IMR-90 (cell line): ENCODE measurements around the gene TNFRSF18. TPM values are rescaled to one million over a fixed set of nuclear protein-coding genes. Genes with fewer than 3 reads are reported as not detected.

Source experiments
- ATAC-seq: fragments of 200-7000 bp; cut with Tn5 transposase; 2 replicates; pipeline ENCODE4 v1.9.1; 2020; ENCODE audit warnings: low read depth, mild to moderate bottlenecking, moderate library complexity
- BruUV-seq: library from RNA; stranded (reverse); fragments of 400-500 nt; replicated peaks from 2 replicates; lab custom pipeline; 2021; lab: Mats Ljungman, UMichigan
- CTCF ChIA-PET: fragments of 300-600 bp; formaldehyde crosslinking; extraction: SDS; loops from one replicate; lab custom pipeline; 2021; ENCODE audit warnings: antibody characterized with exemption; lab: Yijun Ruan, JAX
- POLR2A ChIA-PET: fragments of 300-600 bp; sonication (Branson Sonifier 250); formaldehyde crosslinking; loops from one replicate; lab custom pipeline; 2022; ENCODE audit warnings: antibody characterized with exemption; ENCODE audit not compliant: unreplicated experiment; lab: Charles Lee
- DNase-seq: peaks from one replicate; pipeline ENCODE4 v3.0.0; 2013
- H2AFZ ChIP-seq: replicated peaks from 2 replicates; pipeline ENCODE3; 2013; ENCODE audit warnings: low read length, mild to moderate bottlenecking; ENCODE audit not compliant: poor library complexity
- H2AK5ac ChIP-seq: 2 replicates; pipeline ENCODE4 v1.6.1; 2013; ENCODE audit warnings: low read depth, low read length, inconsistent platforms
- H2AK9ac ChIP-seq: replicated peaks from 2 replicates; pipeline ENCODE3; 2013; ENCODE audit warnings: mild to moderate bottlenecking, low read depth, low read length, moderate library complexity; ENCODE audit not compliant: poor library complexity
- H2BK120ac ChIP-seq: 2 replicates; pipeline ENCODE4 v1.6.1; 2013; ENCODE audit warnings: low read depth, low read length, inconsistent platforms
- H2BK15ac ChIP-seq: 3 replicates; pipeline ENCODE4 v1.6.1; 2013; ENCODE audit warnings: low read depth, low read length, inconsistent platforms
- H2BK20ac ChIP-seq: 2 replicates; pipeline ENCODE4 v1.6.1; 2013; ENCODE audit warnings: low read depth, mild to moderate bottlenecking, inconsistent platforms, low read length, moderate library complexity
- H2BK5ac ChIP-seq: 2 replicates; pipeline ENCODE4 v1.6.1; 2013; ENCODE audit warnings: mild to moderate bottlenecking, low read depth, low read length, inconsistent platforms; ENCODE audit not compliant: poor library complexity, severe bottlenecking
- H3K14ac ChIP-seq: replicated peaks from 2 replicates; pipeline ENCODE4 v1.6.1; 2013; ENCODE audit warnings: low read depth, low read length, inconsistent platforms
- H3K18ac ChIP-seq: 2 replicates; pipeline ENCODE4 v1.6.1; 2013; ENCODE audit warnings: low read depth, low read length, control low read depth
- H3K23ac ChIP-seq: 2 replicates; pipeline ENCODE4 v1.6.1; 2013; ENCODE audit warnings: low read depth, low read length, inconsistent platforms
- H3K27ac ChIP-seq: 2 replicates; pipeline ENCODE4 v1.5.1; 2013; ENCODE audit warnings: mild to moderate bottlenecking, control low read depth, low read length; ENCODE audit not compliant: insufficient read depth
- H3K27me3 ChIP-seq: 2 replicates; pipeline ENCODE4 v1.6.1; 2013; ENCODE audit warnings: low read length; ENCODE audit not compliant: control insufficient read depth, insufficient read depth
- H3K36me3 ChIP-seq: 2 replicates; pipeline ENCODE4 v1.6.1; 2013; ENCODE audit warnings: low read length, mixed read lengths; ENCODE audit not compliant: control insufficient read depth, insufficient read depth
- H3K4ac ChIP-seq: 2 replicates; pipeline ENCODE4 v1.6.1; 2013; ENCODE audit warnings: low read depth, low read length, inconsistent platforms
- H3K4me1 ChIP-seq: 2 replicates; pipeline ENCODE4 v1.6.1; 2013; ENCODE audit warnings: low read length, mixed read lengths; ENCODE audit not compliant: control insufficient read depth, insufficient read depth
- H3K4me2 ChIP-seq: 2 replicates; pipeline ENCODE4 v1.6.1; 2013; ENCODE audit warnings: low read depth, mild to moderate bottlenecking, control low read depth, low read length, moderate library complexity
- H3K4me3 ChIP-seq: 2 replicates; pipeline ENCODE4 v1.5.1; 2013; ENCODE audit warnings: low read depth, mild to moderate bottlenecking, control low read depth, low read length, moderate library complexity; ENCODE audit not compliant: insufficient read depth
- H3K56ac ChIP-seq: 2 replicates; pipeline ENCODE4 v1.6.1; 2013; ENCODE audit warnings: low read length, inconsistent platforms; ENCODE audit not compliant: insufficient read depth; ENCODE audit errors: extremely low read depth
- H3K79me1 ChIP-seq, 2 experiments: 2 replicates each; pipeline ENCODE4 v1.6.1; 2013; ENCODE audit warnings: low read length in 2 of 2, inconsistent platforms in 1 of 2, low read depth in 1 of 2
- H3K9ac ChIP-seq: 2 replicates; pipeline ENCODE4 v1.6.1; 2013; ENCODE audit warnings: low read depth, low read length, control low read depth
- H3K9me1 ChIP-seq: 2 replicates; pipeline ENCODE4 v1.6.1; 2013; ENCODE audit warnings: low read length, inconsistent platforms; ENCODE audit not compliant: insufficient read depth
- H3K9me3 ChIP-seq: 2 replicates; pipeline ENCODE4 v1.6.1; 2013; ENCODE audit warnings: low read length; ENCODE audit not compliant: control insufficient read depth, insufficient read depth
- H4K20me1 ChIP-seq: 2 replicates; pipeline ENCODE4 v1.6.1; 2013; ENCODE audit warnings: low read length, inconsistent platforms; ENCODE audit not compliant: insufficient read depth
- H4K5ac ChIP-seq: 2 replicates; pipeline ENCODE4 v1.6.1; 2013; ENCODE audit warnings: mild to moderate bottlenecking, low read depth, low read length, control low read depth
- H4K8ac ChIP-seq, 2 experiments: 2 replicates each; pipeline ENCODE4 v1.6.1; 2013; ENCODE audit warnings: low read depth in 2 of 2, low read length in 2 of 2, control low read depth in 1 of 2, inconsistent platforms in 1 of 2
- H4K91ac ChIP-seq: 2 replicates; pipeline ENCODE4 v1.6.1; 2013; ENCODE audit warnings: low read depth, low read length, inconsistent platforms; ENCODE audit not compliant: insufficient read depth
- BHLHE40 ChIP-seq: fragments of 150-350 bp; IDR thresholded peaks from 2 replicates; pipeline ENCODE4 v1.6.1; 2016; ENCODE audit warnings: mild to moderate bottlenecking, low read depth, low read length
- CEBPB ChIP-seq: IDR thresholded peaks from 2 replicates; pipeline ENCODE4 v1.6.1; 2012; ENCODE audit warnings: low read depth, low read length, improper control_type of control experiment
- CHD1 ChIP-seq: IDR thresholded peaks from 2 replicates; pipeline ENCODE4 v1.6.1; 2012; ENCODE audit warnings: low read depth, low read length, improper control_type of control experiment
- CTCF ChIP-seq: conservative IDR thresholded peaks from 2 replicates; pipeline ENCODE4 v1.5.1; 2012; ENCODE audit warnings: mild to moderate bottlenecking, low read depth, low read length, improper control_type of control experiment
- ELK1 ChIP-seq: fragments of 150-350 bp; IDR thresholded peaks from 2 replicates; pipeline ENCODE4 v1.6.1; 2016; ENCODE audit warnings: low read depth, mild to moderate bottlenecking, low read length, moderate library complexity, borderline replicate concordance
- FOS ChIP-seq: fragments of 150-350 bp; IDR thresholded peaks from 2 replicates; pipeline ENCODE4 v1.6.1; 2016; ENCODE audit warnings: low read depth, low read length
- MAFK ChIP-seq: IDR thresholded peaks from 2 replicates; pipeline ENCODE4 v1.6.1; 2012; ENCODE audit warnings: low read depth, low read length, improper control_type of control experiment
- MAZ ChIP-seq: IDR thresholded peaks from 2 replicates; pipeline ENCODE4 v1.6.1; 2012; ENCODE audit warnings: low read depth, mild to moderate bottlenecking, low read length, improper control_type of control experiment, moderate library complexity, borderline replicate concordance
- MXI1 ChIP-seq: IDR thresholded peaks from 2 replicates; pipeline ENCODE4 v1.6.1; 2012; ENCODE audit warnings: low read depth, mild to moderate bottlenecking, low read length, moderate library complexity, borderline replicate concordance
- NFE2L2 ChIP-seq: fragments of 150-350 bp; IDR thresholded peaks from 2 replicates; pipeline ENCODE4 v1.6.1; 2016; ENCODE audit warnings: low read depth, mild to moderate bottlenecking, low read length
- POLR2A ChIP-seq: IDR thresholded peaks from 2 replicates; pipeline ENCODE4 v1.6.1; 2012; ENCODE audit warnings: mild to moderate bottlenecking, low read depth, low read length
- RAD21 ChIP-seq: IDR thresholded peaks from 2 replicates; pipeline ENCODE4 v1.6.1; 2012; ENCODE audit warnings: low read length, improper control_type of control experiment
- RCOR1 ChIP-seq: IDR thresholded peaks from 2 replicates; pipeline ENCODE4 v1.6.1; 2012; ENCODE audit warnings: mild to moderate bottlenecking, low read length, improper control_type of control experiment; ENCODE audit not compliant: insufficient replicate concordance
- RFX5 ChIP-seq: IDR thresholded peaks from 2 replicates; pipeline ENCODE4 v1.8.0; 2012; ENCODE audit warnings: low read depth, mild to moderate bottlenecking, low read length, moderate library complexity
- SMC3 ChIP-seq: fragments of 150-350 bp; IDR thresholded peaks from 2 replicates; pipeline ENCODE4 v1.6.1; 2016; ENCODE audit warnings: low read depth, mild to moderate bottlenecking, antibody characterized with exemption, low read length, moderate library complexity
- USF2 ChIP-seq: fragments of 150-350 bp; IDR thresholded peaks from 2 replicates; pipeline ENCODE4 v1.6.1; 2017; ENCODE audit warnings: mild to moderate bottlenecking, antibody characterized with exemption, low read length, low read depth
- WGBS, 2 experiments: methylation state at CpG; one replicate each; pipeline versions ENCODE4 v1.1.5 to v1.1.7; 2013; ENCODE audit warnings: missing lambda C conversion rate in 2 of 2; ENCODE audit not compliant: insufficient read length in 1 of 2; ENCODE audit errors: extremely low coverage in 2 of 2; 5-methylcytosine and 5-hydroxymethylcytosine counted together
- dilution Hi-C: fragments of 300-500 bp; cut with HindIII; formaldehyde crosslinking; loops from one replicate; pipeline ENCODE4 v1.14.3; 2018; ENCODE audit warnings: low sequenced_read_pairs; ENCODE audit not compliant: unreplicated experiment
- in situ Hi-C: fragments of 300-500 bp; cut with MboI; formaldehyde crosslinking; loops from 3 replicates; pipeline ENCODE4 v1.14.3; 2019; ENCODE audit warnings: low sequenced_read_pairs, inconsistent platforms, mixed read lengths
- intact Hi-C: fragments of 100-400 bp; cut with micrococcal nuclease; formaldehyde crosslinking; loops from 2 replicates; pipeline ENCODE4 v1.10.0; 2022
- polyA plus RNA-seq, 3 experiments: library from polyadenylated mRNA; depleted of rRNA; stranded (reverse); fragments of >200 nt; gene quantifications; 2 replicates each; pipeline ENCODE4 v1.2.3, GENCODE V29; 2012; ENCODE audit warnings: low replicate concordance in 1 of 3
- total RNA-seq: library from RNA; depleted of rRNA; stranded (reverse); fragments of >200 nt; gene quantifications from 2 replicates; pipeline ENCODE4 v1.2.3, GENCODE V29; 2012

The TNFRSF18 gene
- total and polyA plus RNA-seq, 2 of the 4 experiments (the other 2 are of a cell fraction), result 0.18 to 1.0 TPM

GRCh38 chr1:1215080-1215676 lies 8.8 kb upstream of the TNFRSF18 start:
- H2BK15ac ChIP-seq, result no peak overlapping the region
- no peak overlapping the region for H3K23ac ChIP-seq
- no peak overlapping the region for H2AFZ ChIP-seq
- no peak overlapping the region for H3K56ac ChIP-seq
- H3K4me3 ChIP-seq, result no peak overlapping the region
- ATAC-seq (no peak), DNase-seq (peak; percentile 18)
- no peak overlapping the region for H2AK5ac ChIP-seq
- intact Hi-C loops (no loop called here), in situ Hi-C loops (no loop called here), dilution Hi-C loops (no loop called here)
- H4K5ac ChIP-seq, result no peak overlapping the region
- H4K91ac ChIP-seq, result no peak overlapping the region
- no peaks in the 10 kb centered on the region for H3K9me3 ChIP-seq
- no peaks in the 10 kb centered on the region for H3K4me1 ChIP-seq
- H2AK9ac ChIP-seq, result no peak overlapping the region
- no peak overlapping the region for H3K9ac ChIP-seq
- H3K27ac ChIP-seq, result no peak overlapping the region
- H3K14ac ChIP-seq, result no peak overlapping the region
- peaks cover 37% of the 10 kb centered on the region for H3K36me3 ChIP-seq
- no peaks in the 10 kb centered on the region for H3K27me3 ChIP-seq
- no peak overlapping the region for H4K8ac ChIP-seq
- H2BK120ac ChIP-seq, result no peak overlapping the region
- H2BK20ac ChIP-seq, result no peak overlapping the region
- no peak overlapping the region for H3K4me2 ChIP-seq
- WGBS, 2 experiments, result no CpG with 5 or more reads among the region's 11 CpGs
- peaks cover 8% of the 10 kb centered on the region for H4K20me1 ChIP-seq
- no TSS peak for BruUV-seq
- ChIA-PET POLR2A (no interaction called here), CTCF (no interaction called here)
- H3K79me1 ChIP-seq, result peaks cover 4 to 9% of the 10 kb centered on the region in 2 experiments; a peak in 2 of 4 replicates
- H2BK5ac ChIP-seq, result no peak overlapping the region
- H3K9me1 ChIP-seq, result no peaks in the 10 kb centered on the region
- H3K4ac ChIP-seq, result no peak overlapping the region
- TF ChIP-seq CHD1, result no peak
- TF ChIP-seq MAZ, result no peak
- TF ChIP-seq MXI1, result no peak
- no peak for TF ChIP-seq RCOR1
- no peak for TF ChIP-seq RAD21
- TF ChIP-seq CEBPB, result no peak
- TF ChIP-seq FOS, result no peak
- no peak for TF ChIP-seq BHLHE40
- no peak for TF ChIP-seq MAFK
- no peak for TF ChIP-seq USF2
- TF ChIP-seq NFE2L2, result no peak
- no peak for TF ChIP-seq POLR2A
- TF ChIP-seq ELK1, result no peak
- TF ChIP-seq CTCF, result no peak
- TF ChIP-seq SMC3, result no peak
- no peak for TF ChIP-seq RFX5
- H3K18ac ChIP-seq, result no peak overlapping the region
